Hepatocyte (in vitro differentiated cells): ENCODE results near the gene WNT5B.

Experiments
- EZH2 ChIP-seq: fragments of 200-600 bp; sonication (generic); IDR thresholded peaks from 2 replicates; pipeline ENCODE4 v1.6.1; 2016; ENCODE audit warnings: antibody characterized with exemption, mild to moderate bottlenecking, borderline replicate concordance
- EZH2phosphoT487 ChIP-seq: fragments of 200-600 bp; sonication (generic); IDR thresholded peaks from one replicate; pipeline ENCODE4 v1.6.1; 2018; ENCODE audit warnings: antibody characterized with exemption, mild to moderate bottlenecking, low read depth, moderate library complexity; ENCODE audit not compliant: unreplicated experiment, severe bottlenecking
- TF ChIP-seq, protein P1 (sequence below): fragments of 200-600 bp; sonication (generic); IDR thresholded peaks from 2 replicates; pipeline ENCODE4 v1.5.1; 2016; ENCODE audit warnings: antibody characterized with exemption, mild to moderate bottlenecking; ENCODE audit not compliant: poor library complexity

DNA sequence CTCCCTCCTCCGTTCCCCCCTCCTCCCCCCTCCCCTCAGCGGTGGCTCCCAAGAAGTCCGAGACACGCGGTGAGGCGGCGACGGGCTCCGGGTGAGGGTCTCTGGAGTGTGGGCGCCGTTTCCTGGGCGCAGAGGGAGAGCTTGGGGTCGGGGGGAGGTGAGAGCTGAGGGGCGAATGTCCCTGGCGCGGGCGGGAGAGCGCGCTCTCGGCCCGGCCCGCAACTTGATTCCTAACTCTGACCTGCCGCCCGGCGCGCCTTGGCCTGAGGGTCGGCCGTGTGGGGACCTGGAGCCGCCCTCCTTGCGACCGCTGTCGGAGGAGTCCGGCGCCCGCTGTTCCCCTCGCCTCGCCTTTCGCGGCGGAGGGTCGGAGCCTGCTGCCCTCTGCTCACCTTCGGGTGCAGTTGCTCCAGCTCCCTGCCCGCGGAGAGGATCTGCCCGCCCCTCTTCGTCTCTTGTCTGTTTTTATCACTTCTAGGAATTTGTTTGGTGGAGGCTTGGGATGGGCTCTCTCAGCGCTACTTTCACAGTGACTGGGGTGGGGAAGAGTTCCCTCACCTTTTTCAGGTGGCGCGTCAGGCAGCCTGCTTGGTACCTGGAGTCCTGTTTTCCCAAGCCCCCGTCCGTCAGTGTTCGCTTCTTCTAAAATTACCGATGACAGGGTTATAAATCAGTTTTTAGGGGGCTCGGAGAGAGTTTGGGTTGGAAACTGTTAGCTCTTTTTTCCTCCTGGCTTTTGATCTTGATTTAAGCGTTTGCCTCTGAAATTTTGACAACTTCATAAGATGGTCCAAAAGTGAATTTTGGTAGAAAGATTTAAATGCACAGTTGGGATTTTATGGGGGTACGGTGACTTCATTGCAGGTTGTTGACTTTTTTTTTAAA is 62.3 kb downstream of the WNT5B start:
- TF ChIP-seq, protein P1, sequence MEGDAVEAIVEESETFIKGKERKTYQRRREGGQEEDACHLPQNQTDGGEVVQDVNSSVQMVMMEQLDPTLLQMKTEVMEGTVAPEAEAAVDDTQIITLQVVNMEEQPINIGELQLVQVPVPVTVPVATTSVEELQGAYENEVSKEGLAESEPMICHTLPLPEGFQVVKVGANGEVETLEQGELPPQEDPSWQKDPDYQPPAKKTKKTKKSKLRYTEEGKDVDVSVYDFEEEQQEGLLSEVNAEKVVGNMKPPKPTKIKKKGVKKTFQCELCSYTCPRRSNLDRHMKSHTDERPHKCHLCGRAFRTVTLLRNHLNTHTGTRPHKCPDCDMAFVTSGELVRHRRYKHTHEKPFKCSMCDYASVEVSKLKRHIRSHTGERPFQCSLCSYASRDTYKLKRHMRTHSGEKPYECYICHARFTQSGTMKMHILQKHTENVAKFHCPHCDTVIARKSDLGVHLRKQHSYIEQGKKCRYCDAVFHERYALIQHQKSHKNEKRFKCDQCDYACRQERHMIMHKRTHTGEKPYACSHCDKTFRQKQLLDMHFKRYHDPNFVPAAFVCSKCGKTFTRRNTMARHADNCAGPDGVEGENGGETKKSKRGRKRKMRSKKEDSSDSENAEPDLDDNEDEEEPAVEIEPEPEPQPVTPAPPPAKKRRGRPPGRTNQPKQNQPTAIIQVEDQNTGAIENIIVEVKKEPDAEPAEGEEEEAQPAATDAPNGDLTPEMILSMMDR: no peak
- TF ChIP-seq EZH2 (no peak), EZH2phosphoT487 (no peak)
